ENCODE data around the gene MIGA1. TPM values are rescaled to one million over a fixed set of nuclear protein-coding genes. Genes with fewer than 3 reads are reported as not detected.
"Not testable (repeated sequence)": the region's sequence is repeated elsewhere in the genome, so short reads cannot be mapped to it uniquely, and the experiment has no call there.

MIGA1 gene
- total and polyA plus RNA-seq, 8 donors, result 1.6 to 40.6 (median 7.5) TPM

DNA sequence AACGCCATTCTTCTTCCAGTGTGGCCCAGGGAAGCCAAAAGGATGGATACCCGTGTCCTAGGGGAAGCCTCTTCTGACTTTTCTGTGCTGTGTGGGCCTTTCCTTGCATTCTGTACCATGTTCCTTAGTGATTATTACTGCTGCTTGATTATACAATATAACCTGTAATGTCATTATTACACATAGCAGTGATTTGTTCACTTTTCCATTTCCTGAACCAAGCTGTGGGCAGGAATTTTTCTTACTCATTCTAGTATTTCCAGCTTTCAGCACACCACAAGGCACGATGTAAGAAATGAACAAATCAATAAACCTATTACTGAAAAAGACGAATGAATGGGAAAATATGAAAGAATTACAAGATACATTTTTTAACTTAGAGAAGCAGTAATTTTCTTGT lies 11.4 kb upstream of the MIGA1 start:
- no peak for DNase-seq
- Histone ChIP-seq H3K27me3 (no peaks in the 10 kb centered on the region), H3K27ac (no peak overlapping the region), H3K4me1 (no peaks in the 10 kb centered on the region), H3K9me3 (no peaks in the 10 kb centered on the region), H3K4me3 (no peak overlapping the region), H3K36me3 (no peaks in the 10 kb centered on the region)
- no peak for TF ChIP-seq EP300 (IDR thresholded peaks at IDR 0.05)
- TF ChIP-seq, protein P1, sequence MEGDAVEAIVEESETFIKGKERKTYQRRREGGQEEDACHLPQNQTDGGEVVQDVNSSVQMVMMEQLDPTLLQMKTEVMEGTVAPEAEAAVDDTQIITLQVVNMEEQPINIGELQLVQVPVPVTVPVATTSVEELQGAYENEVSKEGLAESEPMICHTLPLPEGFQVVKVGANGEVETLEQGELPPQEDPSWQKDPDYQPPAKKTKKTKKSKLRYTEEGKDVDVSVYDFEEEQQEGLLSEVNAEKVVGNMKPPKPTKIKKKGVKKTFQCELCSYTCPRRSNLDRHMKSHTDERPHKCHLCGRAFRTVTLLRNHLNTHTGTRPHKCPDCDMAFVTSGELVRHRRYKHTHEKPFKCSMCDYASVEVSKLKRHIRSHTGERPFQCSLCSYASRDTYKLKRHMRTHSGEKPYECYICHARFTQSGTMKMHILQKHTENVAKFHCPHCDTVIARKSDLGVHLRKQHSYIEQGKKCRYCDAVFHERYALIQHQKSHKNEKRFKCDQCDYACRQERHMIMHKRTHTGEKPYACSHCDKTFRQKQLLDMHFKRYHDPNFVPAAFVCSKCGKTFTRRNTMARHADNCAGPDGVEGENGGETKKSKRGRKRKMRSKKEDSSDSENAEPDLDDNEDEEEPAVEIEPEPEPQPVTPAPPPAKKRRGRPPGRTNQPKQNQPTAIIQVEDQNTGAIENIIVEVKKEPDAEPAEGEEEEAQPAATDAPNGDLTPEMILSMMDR (IDR thresholded peaks at IDR 0.05), result no peak
- TF ChIP-seq POLR2A (IDR thresholded peaks at IDR 0.05), result no peak
- intact Hi-C loops (cut with DNase I; ENCODE audit: low total_unique reads), result no loop called here
- WGBS, 5 donors, result 67 to 95% (median 88%) methylated on average over 4 of the region's 4 CpGs

DNA sequence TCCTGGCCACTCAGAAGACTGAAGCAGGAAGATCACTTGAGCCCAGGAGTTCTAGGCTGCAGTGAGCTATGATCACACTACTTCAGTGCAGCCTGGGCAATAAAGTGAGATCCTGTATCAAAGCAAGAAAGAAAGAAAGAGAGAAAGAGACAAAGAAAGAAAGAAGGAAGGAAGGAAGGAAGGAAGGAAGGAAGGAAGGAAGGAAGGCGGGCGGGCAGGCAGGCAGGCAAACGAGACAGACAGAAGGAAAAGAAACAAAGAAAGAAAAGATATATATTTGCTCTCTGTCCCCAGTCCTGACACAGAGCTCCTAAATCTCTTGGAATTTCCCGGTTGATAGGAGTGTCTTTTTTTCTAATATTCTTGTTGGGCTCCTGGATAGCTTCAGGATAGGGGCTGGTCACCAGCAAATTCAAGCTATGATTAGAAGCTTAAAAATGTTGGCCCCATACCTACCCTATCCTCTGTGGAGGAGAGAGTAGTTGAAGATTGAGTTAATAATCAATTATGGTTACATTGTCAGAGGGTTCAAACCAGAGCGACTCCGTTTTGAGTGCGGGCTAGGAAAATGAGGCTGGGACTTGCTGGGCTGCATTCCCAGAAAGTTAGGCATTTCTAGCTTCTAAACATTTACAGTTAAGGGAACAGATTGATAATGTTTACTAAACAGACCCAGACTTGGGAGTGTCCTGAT lies 3.3 kb upstream of the MIGA1 start:
- Histone ChIP-seq H3K4me1 (peaks cover 0 to 18% (median 13%) of the 10 kb centered on the region in 4 donors), H3K4me3 (no peak overlapping the region), H3K9me3 (no peaks in the 10 kb centered on the region), H3K27ac (no peak overlapping the region), H3K27me3 (no peaks in the 10 kb centered on the region), H3K36me3 (no peaks in the 10 kb centered on the region)
- 37 to 51% (median 49%) methylated on average over 7 of the region's 7 CpGs for WGBS, 5 donors
- TF ChIP-seq EP300 (IDR thresholded peaks at IDR 0.05) (no peak), POLR2AphosphoS5 (IDR thresholded peaks at IDR 0.05) (no peak), POLR2A (IDR thresholded peaks at IDR 0.05) (no peak)
- TF ChIP-seq, protein P1 (IDR thresholded peaks at IDR 0.05), result no peak
- no peak for DNase-seq
- intact Hi-C loops (cut with DNase I; ENCODE audit: low total_unique reads), result no loop called here

DNA sequence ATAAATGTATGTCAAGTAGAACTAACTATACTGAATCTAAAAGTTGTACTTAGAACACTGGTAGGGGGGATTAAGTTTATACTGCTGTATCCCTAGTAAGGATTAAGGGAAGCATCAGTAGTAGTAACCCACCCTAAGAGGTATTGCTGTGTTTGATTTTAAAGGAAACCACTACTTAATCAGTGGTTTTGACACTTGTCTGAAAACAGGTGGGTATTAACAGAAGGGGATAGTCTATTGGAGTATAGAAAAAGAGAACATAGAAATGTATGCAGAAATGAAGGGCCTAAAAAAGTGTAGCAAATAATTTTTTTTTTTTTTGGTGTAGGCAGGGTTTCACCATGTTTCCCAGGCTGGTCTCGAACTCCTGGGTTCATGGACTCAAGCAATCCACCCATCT lies 2.2 kb downstream of the MIGA1 start:
- Histone ChIP-seq H3K9me3 (no peaks in the 10 kb centered on the region), H3K36me3 (peaks cover 18 to 32% (median 32%) of the 10 kb centered on the region in 4 donors), H3K4me3 (no peak overlapping the region), H3K4me1 (peaks cover 0 to 36% (median 27%) of the 10 kb centered on the region in 4 donors), H3K27ac (no peak overlapping the region), H3K27me3 (no peaks in the 10 kb centered on the region)
- intact Hi-C loops (cut with DNase I; ENCODE audit: low total_unique reads), result no loop called here
- 85 to 95% (median 90%) methylated on average over 1 of the region's 1 CpG for WGBS, 5 donors
- TF ChIP-seq, protein P1 (IDR thresholded peaks at IDR 0.05), result no peak
- TF ChIP-seq EP300 (IDR thresholded peaks at IDR 0.05) (no peak), POLR2A (IDR thresholded peaks at IDR 0.05) (no peak), POLR2AphosphoS5 (IDR thresholded peaks at IDR 0.05) (no peak)
- DNase-seq, result no peak

DNA sequence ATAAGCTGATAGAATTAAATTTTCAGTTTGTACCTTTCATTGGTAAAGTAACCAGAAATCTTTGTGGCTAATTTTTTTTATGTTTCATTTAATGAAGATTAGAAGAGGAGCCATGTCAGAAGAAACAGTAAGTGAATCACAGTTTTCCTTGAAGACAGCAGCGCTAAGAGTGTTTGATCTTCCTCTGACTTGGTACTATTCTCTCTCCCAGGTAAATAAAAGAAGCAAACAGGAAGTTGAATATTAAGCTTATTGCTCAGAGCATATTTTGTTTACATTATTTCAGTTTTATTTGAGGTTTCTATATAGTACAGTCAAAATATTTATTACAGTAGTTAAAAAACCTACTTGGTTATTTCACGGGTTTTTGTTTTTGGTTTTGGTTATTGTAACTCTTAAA lies 3.7 kb downstream of the MIGA1 start:
- peaks cover 22 to 47% (median 46%) of the 10 kb centered on the region in 4 donors for H3K36me3 ChIP-seq
- no peak for TF ChIP-seq EP300 (IDR thresholded peaks at IDR 0.05)
- TF ChIP-seq POLR2A (IDR thresholded peaks at IDR 0.05), result no peak
- TF ChIP-seq POLR2AphosphoS5 (IDR thresholded peaks at IDR 0.05), result no peak
- TF ChIP-seq, protein P1 (IDR thresholded peaks at IDR 0.05), result no peak
- WGBS, 5 donors, result 66 to 79% (median 73%) methylated on average over 2 of the region's 2 CpGs

DNA sequence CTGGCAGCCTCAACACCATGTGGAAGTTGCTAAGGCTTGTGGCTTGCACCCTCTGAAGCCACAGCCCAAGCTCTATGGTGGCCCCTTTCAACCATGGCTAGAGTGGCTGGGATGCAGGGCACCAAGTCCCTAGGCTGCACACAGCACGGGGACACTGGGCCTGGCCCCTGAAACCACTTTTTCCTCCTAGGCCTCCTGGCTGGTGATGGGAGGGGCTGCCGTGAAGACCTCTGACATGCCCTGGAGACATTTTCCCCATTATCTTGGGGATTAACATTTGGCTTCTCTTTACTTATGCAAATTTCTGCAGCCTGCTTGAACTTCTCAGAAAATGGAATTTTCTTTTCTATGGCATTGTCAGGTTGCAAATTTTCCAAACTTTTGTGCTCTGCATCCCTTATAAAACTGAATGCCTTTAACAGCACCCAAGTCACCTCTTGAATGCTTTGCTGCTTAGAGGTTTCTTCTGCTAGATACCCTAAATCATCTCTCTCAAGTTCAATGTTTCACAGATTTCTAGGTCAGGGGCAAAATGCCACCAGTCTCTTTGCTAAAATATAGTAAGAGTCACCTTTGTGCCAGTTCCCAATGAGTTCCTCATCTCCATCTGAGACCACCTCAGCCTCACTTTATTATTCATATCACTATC lies 6.8 kb downstream of the MIGA1 start:
- peaks cover 28 to 77% (median 74%) of the 10 kb centered on the region in 4 donors for H3K36me3 ChIP-seq

More for the DNA sequence above, 3.7 kb downstream of the MIGA1 start:
- no peaks in the 10 kb centered on the region for H3K9me3 ChIP-seq
- DNase-seq, result no peak
- H3K4me1 ChIP-seq, result peaks cover 0 to 36% (median 27%) of the 10 kb centered on the region in 4 donors
- H3K4me3 ChIP-seq, result no peak overlapping the region
- no peak overlapping the region for H3K27ac ChIP-seq
- intact Hi-C loops (cut with DNase I; ENCODE audit: low total_unique reads), result no loop called here
- H3K27me3 ChIP-seq, result no peaks in the 10 kb centered on the region

More for the DNA sequence above, 6.8 kb downstream of the MIGA1 start:
- H3K4me1 ChIP-seq, result peaks cover 0 to 22% (median 11%) of the 10 kb centered on the region in 4 donors
- H3K4me3 ChIP-seq; H3K9me3 ChIP-seq; H3K27me3 ChIP-seq; H3K27ac ChIP-seq; intact Hi-C loops (cut with DNase I; ENCODE audit: low total_unique reads); DNase-seq: not testable (repeated sequence)
- WGBS, 5 donors, result 68 to 100% (median 97%) methylated on average over 2 of the region's 2 CpGs
